ENCODE data around the gene CDKN2B-AS1.

CDKN2B-AS1 gene

DNA sequence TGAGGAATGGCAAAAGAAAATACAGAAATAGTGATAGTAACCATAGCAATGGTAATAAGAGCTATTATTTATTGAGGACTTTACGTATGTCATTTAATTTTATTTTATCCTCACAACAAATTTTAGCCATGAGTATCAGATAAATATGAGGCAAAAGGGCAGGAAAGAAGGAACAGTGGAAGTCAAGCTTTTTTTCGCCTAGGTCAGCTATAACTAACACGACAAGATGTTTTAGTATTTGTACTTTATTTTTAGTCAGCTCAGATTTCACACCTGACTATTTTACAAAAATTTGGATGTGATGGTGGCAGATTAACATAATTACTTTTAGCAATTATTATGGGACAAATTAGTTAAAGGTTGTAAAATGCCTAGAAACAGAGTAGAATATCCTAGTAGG is 49.3 kb downstream of the CDKN2B-AS1 start:
- no peak overlapping the region for H3K4me3 ChIP-seq (replicated peaks; ENCODE audit: low read depth, low read length)
- no peak for DNase-seq (ENCODE audit: low read depth)
- TF ChIP-seq, protein P1, sequence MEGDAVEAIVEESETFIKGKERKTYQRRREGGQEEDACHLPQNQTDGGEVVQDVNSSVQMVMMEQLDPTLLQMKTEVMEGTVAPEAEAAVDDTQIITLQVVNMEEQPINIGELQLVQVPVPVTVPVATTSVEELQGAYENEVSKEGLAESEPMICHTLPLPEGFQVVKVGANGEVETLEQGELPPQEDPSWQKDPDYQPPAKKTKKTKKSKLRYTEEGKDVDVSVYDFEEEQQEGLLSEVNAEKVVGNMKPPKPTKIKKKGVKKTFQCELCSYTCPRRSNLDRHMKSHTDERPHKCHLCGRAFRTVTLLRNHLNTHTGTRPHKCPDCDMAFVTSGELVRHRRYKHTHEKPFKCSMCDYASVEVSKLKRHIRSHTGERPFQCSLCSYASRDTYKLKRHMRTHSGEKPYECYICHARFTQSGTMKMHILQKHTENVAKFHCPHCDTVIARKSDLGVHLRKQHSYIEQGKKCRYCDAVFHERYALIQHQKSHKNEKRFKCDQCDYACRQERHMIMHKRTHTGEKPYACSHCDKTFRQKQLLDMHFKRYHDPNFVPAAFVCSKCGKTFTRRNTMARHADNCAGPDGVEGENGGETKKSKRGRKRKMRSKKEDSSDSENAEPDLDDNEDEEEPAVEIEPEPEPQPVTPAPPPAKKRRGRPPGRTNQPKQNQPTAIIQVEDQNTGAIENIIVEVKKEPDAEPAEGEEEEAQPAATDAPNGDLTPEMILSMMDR (IDR thresholded peaks at IDR 0.05; ENCODE audit: low read length, missing control alignments), result no peak

DNA sequence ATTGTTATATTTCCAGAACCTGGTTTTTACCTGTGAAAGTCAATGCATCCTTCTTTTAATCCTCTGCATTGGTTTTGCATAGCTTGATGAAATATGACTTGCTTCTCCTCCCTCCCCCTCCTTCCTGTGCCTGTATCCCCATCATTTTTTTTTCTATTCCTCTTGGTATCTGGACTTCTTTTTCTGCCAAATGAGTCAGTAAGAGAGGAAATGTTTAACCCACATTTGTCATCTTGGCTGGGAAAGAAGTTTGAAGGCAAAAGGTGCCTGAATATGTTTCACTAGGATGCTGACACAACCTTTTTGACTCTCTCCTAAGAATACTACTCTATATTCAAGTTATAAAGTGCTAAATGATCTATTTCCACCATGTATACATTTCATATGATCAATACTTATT is 50.0 kb downstream of the CDKN2B-AS1 start:
- no peak overlapping the region for H3K4me3 ChIP-seq (replicated peaks; ENCODE audit: low read depth, low read length)
- peak; percentile 91 for DNase-seq (ENCODE audit: low read depth)
- TF ChIP-seq, protein P1 (IDR thresholded peaks at IDR 0.05; ENCODE audit: low read length, missing control alignments), result no peak

DNA sequence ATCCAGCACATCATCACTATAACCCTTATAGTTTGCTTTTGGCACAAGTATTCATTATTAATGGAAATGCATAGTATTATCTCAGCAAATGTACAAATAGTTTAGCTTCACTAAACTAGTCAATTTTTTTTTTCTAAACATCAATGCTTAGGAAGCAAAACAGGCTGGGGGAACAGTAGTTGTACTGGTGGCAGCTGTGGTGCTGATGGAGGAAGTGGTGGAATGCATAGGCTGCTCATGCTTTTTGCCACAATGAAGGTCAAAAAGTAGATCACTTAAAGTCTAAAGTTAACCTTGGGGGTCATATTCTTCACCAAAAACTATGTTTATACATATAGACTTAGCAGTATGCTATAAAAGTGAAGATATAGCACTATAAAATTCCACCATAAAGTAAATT is 50.8 kb downstream of the CDKN2B-AS1 start:
- H3K4me3 ChIP-seq (replicated peaks; ENCODE audit: low read depth, low read length), result no peak overlapping the region
- DNase-seq (ENCODE audit: low read depth), result no peak
- TF ChIP-seq, protein P1 (IDR thresholded peaks at IDR 0.05; ENCODE audit: low read length, missing control alignments), result no peak

DNA sequence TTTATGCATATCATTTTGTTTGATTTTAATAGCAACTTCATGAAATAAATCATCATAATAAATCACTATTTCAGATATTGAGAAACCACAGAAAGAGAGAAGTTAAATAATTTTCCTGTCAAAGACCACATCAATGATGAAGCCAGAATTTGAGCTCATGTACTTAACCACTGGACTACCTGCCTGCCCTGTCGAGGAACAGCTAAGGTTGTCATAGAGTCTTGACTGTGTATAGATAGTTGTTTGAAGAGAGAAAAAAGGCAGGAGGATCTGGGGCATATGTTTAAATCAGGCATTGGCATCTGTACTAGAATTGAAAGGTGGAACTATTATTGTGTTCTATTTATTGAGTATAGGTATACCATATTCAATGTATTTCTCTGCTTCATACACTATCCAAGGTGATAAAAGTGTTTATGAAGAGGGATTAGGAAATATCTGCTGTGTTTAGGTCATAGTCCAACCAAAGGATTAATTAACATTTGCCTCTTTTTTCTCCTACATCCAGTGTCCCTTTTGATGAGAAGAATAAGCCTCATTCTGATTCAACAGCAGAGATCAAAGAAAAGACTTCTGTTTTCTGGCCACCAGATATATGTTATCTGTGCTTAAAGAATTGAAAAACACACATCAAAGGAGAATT is 51.8 kb downstream of the CDKN2B-AS1 start:
- DNase-seq (ENCODE audit: low read depth), result no peak
- TF ChIP-seq, protein P1 (IDR thresholded peaks at IDR 0.05; ENCODE audit: low read length, missing control alignments), result no peak
- no peak overlapping the region for H3K4me3 ChIP-seq (replicated peaks; ENCODE audit: low read depth, low read length)

DNA sequence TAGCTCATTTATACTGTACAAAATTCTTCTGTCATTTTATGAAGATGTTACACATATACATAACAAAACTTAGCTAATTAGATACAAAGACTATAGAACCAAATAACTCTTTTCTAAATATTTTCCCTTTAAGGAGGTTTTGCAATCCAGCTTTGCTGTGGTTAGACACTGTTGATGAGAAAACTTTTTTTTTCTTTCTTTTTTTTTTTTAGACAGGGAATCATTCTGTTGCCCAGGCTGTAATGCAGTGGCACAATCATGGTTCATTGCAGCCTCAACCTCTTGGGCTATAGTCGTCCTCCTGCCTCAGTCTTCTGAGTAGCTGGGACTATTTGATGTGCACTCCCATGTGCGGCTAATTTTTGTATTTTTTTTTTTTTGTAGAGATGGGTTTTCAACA is 53.0 kb downstream of the CDKN2B-AS1 start:
- TF ChIP-seq, protein P1 (IDR thresholded peaks at IDR 0.05; ENCODE audit: low read length, missing control alignments), result no peak
- no peak overlapping the region for H3K4me3 ChIP-seq (replicated peaks; ENCODE audit: low read depth, low read length)
- no peak for DNase-seq (ENCODE audit: low read depth)

DNA sequence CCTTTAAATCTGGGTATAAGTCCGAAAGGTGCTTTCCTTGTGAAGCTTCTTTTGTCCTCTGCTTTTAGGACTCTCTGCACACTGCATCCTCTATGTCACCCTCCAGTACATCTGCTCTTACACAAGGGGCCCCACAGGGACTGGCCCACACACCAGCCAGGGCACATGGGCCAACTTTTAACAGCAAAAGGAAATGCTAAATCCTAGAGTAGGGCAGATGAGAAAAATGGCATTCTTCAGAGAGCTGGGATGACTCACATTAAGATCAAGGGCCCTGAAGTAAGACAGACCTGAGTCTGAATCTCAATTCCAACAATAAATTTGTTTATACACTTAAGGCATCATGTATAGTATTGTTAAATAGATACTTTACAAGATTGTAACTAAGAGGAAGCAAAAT is 54.8 kb downstream of the CDKN2B-AS1 start:
- TF ChIP-seq, protein P1 (IDR thresholded peaks at IDR 0.05; ENCODE audit: low read length, missing control alignments), result no peak
- no peak overlapping the region for H3K4me3 ChIP-seq (replicated peaks; ENCODE audit: low read depth, low read length)
- peak; percentile 56 for DNase-seq (ENCODE audit: low read depth)

DNA sequence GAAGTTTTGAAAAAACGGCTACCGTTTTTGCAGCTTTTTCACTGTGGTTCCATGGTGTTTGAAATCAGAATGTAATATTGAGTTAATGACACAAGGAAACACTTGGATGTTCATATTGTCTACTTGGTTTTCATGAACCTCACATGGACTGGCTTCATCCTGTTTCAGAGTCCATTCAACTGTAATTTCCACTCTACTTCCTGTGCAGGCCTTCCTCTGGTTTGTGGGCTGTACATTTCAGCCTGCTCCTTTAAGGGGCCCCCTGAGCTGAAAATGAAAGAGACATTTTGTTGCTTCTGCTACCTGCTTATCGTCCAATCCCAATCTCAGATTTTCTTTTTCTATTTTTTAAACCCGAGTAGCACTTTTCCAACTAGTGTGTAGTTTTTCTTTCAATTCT is 56.3 kb downstream of the CDKN2B-AS1 start:
- H3K4me3 ChIP-seq (replicated peaks; ENCODE audit: low read depth, low read length), result no peak overlapping the region
- TF ChIP-seq, protein P1 (IDR thresholded peaks at IDR 0.05; ENCODE audit: low read length, missing control alignments), result no peak
- no peak for DNase-seq (ENCODE audit: low read depth)
